Stimulated activated CD4-positive, alpha-beta T cell treated with anti-CD3 and anti-CD28 coated beads, Interleukin-12 subunit alpha, Interleukin-12 subunit beta, amount 100 ng/mL, for 4 hours (primary cell): ENCODE results near the gene EPB41L2.
"Not testable (repeated sequence)": the region's sequence is repeated elsewhere in the genome, so short reads cannot be mapped to it uniquely, and the experiment has no call there.

Source experiments
- DNase-seq: peaks from one replicate; pipeline ENCODE4 v3.0.0-alpha.2; 2020

Gene EPB41L2

DNA sequence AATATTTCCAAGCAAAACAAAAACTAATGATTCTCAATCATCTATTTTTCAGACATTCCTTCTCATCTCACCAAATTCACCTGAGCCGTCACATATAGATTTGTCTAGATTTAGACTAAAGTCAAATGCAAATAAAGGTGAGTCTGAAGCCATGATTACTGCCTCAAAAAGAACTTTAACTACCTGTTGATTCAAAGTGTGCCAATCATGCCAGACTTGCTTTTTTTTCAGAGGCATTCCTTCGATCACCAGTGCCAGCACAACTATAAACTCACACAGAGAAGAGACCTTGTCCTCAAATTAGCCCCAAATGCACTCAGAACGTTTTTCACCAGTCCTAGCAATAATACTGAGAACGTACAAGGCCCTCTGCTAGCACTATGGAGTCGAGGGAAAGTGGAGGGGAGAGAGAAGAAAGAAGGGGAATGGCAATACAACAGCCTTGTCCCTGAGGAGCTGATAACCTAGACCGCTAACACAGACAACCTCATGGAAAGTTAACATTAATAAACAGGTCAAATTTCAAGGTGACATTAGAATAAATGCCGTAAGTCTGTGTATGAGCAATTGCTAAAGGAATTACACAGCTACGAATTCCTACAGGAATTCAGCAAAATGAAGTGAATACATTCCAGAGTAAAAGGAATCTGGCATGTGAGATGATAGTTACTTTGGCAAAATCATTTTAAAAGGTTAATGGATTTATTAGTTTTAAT, 60.9 kb downstream of the EPB41L2 start:
- DNase-seq = no peak

- DNase-seq = no peak
These were observed 61.8 kb downstream of the EPB41L2 start for GRCh38 chr6:131001111-131001736.

- DNase-seq = no peak
These were observed 62.5 kb downstream of the EPB41L2 start for GRCh38 chr6:131000544-131000943.

GRCh38 chr6:130997061-130997753, 65.8 kb downstream of the EPB41L2 start:
- no peak for DNase-seq

GRCh38 chr6:130996635-130997034, 66.4 kb downstream of the EPB41L2 start:
- no peak for DNase-seq

DNA sequence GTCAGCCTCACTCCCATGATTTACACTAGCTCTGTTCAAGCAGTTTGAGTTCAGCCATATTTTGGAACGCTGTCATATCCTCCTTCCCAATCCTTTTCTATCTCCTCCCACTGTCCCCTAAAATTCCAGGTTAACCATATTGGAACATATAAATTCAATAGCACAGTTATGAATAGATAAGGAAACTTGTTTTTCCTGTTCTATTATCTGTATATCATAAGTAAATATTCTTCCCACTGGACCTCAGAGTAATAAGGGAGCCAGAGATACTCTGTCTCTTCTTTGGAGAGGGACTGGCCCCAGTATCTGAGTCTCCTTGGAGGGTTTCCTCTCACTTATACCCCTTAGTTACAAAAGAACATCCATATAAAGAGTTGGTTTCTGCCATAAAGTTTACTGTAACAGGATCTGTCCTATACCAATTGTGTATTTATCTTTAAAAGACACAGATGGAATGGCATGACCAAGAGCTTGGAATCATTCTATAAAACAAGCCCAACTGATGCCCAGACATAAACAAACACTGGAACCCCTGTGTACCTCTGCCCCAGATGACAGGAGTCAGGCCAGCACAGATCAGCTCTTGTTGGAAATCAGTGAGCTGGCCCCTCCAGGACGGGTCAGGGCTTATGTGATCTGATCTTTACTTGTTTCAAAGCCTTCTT, 67.1 kb downstream of the EPB41L2 start:
- DNase-seq = no peak

DNA sequence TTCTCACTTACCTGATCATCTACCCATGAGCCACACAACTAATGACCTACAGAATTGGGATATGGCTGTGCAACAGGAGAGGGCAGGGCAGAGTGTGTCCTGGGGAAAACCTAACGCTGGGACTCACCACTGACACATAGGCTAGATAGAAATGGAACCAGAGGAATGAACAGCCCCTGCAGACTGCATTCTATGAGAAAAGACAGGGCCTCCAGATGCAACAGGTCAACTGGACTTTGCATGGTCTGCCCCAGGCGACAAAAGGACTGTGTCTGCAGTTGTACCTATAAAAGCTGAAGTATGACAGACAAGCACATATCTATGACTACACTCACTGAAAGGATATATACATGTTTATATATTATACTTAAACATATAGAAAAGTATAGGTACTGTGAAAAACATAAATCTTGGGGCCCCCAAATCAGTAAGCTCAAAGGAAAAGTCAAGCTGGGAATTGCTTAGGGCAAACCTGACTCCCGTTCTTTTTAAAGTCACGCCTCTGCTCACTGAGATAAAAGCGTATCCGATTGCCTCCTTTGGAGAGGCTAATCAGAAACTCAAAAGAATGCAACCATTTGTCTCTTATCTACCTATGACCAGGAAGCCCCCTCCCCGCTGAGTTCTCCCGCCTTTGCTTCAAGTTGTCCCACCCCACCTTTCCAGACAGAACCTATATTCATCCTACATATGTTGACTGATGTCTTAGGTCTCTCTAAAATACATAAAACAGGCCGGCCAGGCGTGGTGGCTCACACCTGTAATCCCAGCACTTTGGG, 68.5 kb downstream of the EPB41L2 start:
- no peak for DNase-seq

DNA sequence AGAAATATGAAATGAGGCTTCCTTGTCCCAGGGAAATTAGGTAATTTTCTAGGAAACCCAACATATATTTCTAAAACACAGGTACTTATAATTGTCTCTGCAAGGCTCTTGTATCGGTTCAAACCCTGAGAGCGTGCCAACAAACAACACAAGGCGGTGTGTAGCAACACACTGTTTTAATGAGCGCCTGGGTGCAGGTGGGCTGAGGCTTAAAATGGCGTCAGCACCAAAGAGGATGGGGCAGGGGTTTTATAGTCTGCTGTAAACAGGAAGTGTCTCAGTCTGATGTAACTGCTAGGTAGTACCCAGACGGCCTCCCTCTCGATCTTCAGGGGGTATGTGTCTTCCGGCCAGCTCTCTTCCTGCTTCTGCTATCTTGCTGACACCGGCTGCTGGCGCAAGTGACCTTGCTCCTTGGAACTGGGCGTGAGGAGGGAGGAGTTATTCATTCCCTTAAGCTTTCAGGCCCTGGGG, 69.7 kb downstream of the EPB41L2 start:
- DNase-seq = no peak

GRCh38 chr6:130991422-130992137, 71.5 kb downstream of the EPB41L2 start:
- DNase-seq = no peak

- DNase-seq = not testable (repeated sequence)
These were observed 75.5 kb downstream of the EPB41L2 start for GRCh38 chr6:130987539-130987938.

GRCh38 chr6:130985115-130985514, 77.9 kb downstream of the EPB41L2 start:
- DNase-seq = no peak

DNA sequence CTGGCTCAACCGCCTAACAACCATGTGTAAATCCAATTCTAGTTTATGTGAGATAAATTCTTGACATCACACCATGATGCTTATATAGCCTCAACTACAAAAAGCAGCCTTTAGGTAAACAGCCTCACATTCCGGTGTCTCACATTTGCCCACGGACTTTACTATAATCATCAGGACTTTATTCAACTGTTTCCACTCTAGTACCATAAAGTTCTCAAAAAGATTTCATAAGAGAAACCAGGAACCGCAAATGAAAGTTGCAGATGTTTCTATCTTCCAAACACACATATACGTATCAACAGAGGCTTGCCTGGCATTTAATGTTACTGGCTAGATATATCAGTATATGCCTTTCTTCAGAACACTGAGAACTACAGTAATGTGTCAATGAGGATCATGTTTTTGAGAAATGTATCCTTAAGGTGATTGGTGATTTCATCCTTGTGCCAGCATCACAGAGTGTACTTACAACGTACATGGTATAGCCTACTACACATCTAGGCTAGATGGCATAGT, 80.0 kb downstream of the EPB41L2 start:
- DNase-seq = no peak

DNA sequence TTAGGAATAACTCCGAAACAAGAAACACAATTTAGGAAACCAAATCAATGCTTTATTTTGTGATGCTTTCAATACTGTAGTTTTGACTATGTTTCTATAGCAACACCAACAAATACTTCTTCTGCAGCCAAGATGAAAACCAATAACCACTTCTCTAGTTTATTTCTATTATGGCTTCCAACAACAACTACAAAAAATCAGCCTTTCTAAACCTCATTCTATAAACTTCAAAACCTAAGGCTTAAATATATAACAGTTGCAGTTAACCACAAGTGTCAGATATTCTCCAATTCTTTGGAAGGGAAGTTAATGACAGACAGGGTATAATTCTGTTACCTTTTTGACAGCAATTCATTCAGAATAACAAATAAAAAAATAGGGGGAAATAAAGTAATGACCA, 80.9 kb downstream of the EPB41L2 start:
- no peak for DNase-seq

DNA sequence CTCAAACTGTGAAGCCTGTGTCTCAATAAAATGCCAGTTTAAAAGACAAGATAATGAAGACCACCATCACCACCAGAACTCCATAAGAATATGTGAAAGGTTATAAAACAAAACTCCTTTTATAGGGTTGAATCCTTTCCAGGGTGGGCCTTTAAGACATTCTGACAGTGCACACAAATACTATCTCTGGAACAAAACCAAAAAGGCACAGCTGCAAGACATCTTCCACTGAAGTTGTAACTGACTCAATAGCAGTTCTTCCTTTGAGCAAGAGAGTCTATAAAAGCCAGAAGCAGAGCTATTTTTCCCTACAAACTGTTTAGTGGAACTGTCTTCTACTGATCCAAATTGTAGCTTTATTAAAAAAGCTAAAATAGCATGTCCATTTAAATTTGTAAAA, 81.6 kb downstream of the EPB41L2 start:
- no peak for DNase-seq

- no peak for DNase-seq
These were observed 82.6 kb downstream of the EPB41L2 start for GRCh38 chr6:130980310-130981032.

GRCh38 chr6:130978660-130979396, 84.2 kb downstream of the EPB41L2 start:
- no peak for DNase-seq

DNA sequence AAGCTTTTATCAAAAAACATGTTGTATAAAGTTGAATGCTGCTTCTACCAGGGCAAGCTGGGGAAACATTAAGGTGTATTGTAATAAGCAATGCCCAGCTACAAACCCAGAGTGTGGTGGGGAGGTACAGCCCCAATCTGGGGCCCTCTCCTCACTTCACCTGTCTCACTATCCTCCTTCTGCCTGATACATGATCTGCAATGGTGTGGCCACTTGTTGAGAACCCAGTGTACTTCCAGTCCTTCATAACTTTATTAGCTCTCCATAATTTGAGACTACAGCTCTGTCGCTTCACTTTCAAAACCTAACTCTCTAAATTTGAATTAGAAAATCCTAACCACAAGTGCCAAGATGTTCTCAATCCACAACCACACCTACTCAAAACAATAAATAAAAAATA, 84.9 kb downstream of the EPB41L2 start:
- DNase-seq = no peak

GRCh38 chr6:130975325-130975724, 87.7 kb downstream of the EPB41L2 start:
- no peak for DNase-seq

DNA sequence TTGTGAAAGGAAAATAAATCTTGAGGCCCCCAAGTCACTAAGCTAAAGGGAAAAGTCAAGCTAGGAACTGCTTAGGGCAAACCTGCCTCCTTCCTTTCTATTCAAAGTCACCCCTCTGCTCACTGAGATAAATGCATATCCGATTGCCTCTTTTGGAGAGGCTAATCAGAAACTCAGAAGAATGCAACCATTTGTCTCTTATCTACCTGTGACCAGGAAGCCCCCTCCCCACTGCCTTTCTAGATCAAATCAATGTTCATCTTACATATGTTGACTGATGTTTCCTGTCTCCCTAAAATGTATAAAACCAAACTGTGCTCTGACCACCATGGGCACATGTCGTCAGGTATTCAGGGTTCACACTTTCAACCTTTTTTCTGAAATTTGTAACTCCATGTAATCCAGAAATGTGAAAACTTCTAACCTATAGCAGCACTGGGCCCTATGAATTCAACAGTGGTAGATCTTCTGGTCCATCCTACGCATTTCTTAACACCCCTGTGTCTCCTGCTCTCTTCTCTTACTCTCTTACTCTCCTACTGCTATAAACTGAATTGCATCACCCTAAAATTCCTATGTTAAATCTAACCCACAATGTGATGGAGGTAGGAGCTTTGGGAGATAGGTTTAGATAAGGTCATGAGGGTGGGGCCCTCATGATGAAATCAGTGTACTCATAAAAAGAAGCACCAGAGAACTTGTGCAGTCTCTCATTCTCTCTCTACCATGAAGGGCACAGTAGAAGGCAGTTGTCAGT, 89.3 kb downstream of the EPB41L2 start:
- DNase-seq = no peak

- DNase-seq = no peak
These were observed 91.5 kb downstream of the EPB41L2 start for GRCh38 chr6:130971504-130971903.
